Measurements from ENCODE around the gene RAB11FIP3.
"Not testable (repeated sequence)": the region's sequence is repeated elsewhere in the genome, so short reads cannot be mapped to it uniquely, and the experiment has no call there.

RAB11FIP3 gene

DNA sequence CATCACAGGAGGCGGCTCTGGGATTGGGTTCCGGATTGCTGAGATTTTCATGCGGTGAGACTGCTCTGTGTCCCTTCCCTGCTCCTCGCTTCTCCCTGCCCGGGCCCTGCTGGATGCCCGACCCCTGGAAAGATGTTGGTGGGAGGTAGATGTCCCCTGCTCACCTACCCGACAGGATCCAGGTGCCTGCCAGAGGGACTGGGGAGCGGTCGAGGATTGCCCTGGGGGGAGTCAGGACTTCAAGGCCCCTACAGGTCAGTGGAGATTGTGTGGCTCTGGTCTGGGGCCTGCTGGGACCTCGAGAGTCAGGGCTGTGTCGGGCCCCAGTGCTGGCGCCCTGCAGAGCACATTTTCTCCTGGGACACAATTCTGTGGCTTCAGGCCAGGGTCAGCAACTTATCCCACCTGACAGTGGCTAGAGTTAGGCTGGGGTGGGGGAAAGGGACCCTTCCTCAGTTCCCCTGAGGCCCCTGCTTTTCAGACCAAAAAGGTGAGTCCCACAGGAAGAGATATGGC, 20.4 kb upstream of the RAB11FIP3 start:
- H3K4me3 ChIP-seq (ENCODE audit: low read depth, low read length), result no peak overlapping the region
- no peak for TF ChIP-seq CTCF (IDR thresholded peaks at IDR 0.05; ENCODE audit: borderline replicate concordance, insufficient read depth, low read depth, low read length)

DNA sequence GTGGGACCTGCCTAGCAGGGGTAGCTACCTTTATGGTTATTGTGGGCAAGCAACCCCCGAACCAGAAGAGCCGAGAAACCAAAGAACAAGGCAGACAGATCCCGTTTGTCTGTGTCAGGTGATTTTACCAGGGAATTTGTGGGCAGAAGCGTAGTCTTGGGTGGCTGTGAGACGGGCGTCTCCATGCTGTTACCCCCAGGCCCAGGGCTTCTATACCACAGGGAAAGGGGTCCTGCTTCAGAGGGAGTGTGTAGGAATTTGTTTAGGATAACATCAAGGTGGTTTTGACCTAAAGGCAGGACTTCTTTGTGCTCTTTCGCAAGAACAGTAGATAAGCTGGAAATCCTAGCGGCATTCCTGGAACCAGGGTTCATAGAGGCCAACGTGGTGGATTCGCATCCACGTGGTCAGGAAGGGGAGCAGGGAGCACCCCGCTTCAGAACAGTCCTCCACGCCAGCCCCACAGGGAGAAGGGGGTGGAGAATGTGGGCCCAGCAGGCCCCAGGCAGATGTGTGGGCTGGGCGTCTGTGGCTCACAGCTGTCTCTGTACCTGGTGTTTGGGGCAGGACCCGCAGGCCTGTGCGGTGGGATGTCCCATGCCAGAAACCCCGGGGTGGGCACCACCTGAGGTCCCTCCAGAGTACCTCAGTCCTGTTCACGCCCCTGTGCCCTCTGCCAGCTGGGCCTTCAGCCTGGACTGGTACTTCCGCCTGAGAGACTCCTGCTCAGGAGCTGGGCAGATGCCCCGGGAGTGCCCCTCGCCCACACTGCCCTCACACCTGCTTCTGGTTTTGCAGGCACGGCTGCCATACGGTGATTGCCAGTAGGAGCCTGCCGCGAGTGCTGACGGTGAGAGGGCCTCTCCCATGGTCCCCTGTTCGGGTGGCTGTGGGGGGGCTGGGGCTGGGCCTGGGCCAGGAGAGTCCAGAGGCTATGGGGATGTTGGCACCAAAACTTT, 19.6 kb upstream of the RAB11FIP3 start:
- no peak overlapping the region for H3K4me3 ChIP-seq (ENCODE audit: low read depth, low read length)
- TF ChIP-seq CTCF (IDR thresholded peaks at IDR 0.05; ENCODE audit: borderline replicate concordance, insufficient read depth, low read depth, low read length), result no peak

GRCh38 chr16:407253-407652, 18.2 kb upstream of the RAB11FIP3 start:
- no peak overlapping the region for H3K4me3 ChIP-seq (ENCODE audit: low read depth, low read length)
- TF ChIP-seq CTCF (IDR thresholded peaks at IDR 0.05; ENCODE audit: borderline replicate concordance, insufficient read depth, low read depth, low read length), result no peak

DNA sequence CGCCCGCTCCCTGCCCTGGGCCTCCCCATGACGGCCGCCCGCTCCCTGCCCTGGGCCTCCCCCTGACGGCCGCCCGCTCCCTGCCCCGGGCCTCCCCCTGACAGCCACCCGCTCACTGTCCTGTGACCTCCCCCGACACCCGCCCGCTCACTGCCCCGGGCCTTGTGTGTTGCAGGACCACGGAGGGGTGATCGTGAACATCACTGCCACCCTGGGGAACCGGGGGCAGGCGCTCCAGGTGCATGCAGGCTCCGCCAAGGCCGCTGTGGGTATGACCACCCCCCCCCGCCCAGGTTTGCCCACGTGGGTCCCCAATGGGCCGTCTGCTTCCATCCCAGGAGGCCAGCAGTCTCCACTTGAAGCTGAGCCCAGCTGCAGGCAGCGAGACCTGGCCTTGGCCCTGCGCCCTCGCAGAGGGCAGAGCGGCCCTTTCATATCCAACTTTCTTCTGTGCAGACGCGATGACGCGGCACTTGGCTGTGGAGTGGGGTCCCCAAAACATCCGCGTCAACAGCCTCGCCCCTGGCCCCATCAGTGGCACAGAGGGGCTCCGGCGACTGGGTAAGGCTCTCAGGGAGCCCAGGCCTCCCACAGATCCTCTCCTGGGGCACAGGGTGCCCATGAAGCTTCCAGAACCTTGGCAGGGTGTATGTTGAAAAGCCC, 14.8 kb upstream of the RAB11FIP3 start:
- no peak for TF ChIP-seq CTCF (IDR thresholded peaks at IDR 0.05; ENCODE audit: borderline replicate concordance, insufficient read depth, low read depth, low read length)
- no peak overlapping the region for H3K4me3 ChIP-seq (ENCODE audit: low read depth, low read length)

- TF ChIP-seq CTCF (IDR thresholded peaks at IDR 0.05; ENCODE audit: borderline replicate concordance, insufficient read depth, low read depth, low read length), result no peak
These were observed 13.7 kb upstream of the RAB11FIP3 start for GRCh38 chr16:411576-412265.

GRCh38 chr16:414395-415169, 10.9 kb upstream of the RAB11FIP3 start:
- no peak for TF ChIP-seq CTCF (IDR thresholded peaks at IDR 0.05; ENCODE audit: borderline replicate concordance, insufficient read depth, low read depth, low read length)
- H3K4me3 ChIP-seq (ENCODE audit: low read depth, low read length), result no peak overlapping the region

More at GRCh38 chr16:411576-412265, 13.7 kb upstream of the RAB11FIP3 start:
- no peak overlapping the region for H3K4me3 ChIP-seq (ENCODE audit: low read depth, low read length)

DNA sequence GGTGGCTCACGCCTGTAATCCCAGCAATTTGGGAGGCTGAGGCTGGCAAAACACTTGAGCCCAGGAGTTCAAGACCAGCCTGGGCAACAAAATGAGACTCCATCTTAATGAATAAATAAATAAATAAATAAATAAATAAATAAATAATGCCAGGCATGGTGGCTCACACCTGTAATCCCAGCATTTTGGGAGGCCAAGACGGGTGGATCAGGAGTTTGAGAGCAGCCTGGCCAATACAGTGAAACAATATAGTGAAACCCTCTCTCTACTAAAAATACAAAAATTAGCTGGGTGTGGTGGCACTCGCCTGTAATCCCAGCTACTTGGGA, 10.3 kb upstream of the RAB11FIP3 start:
- H3K4me3 ChIP-seq (ENCODE audit: low read depth, low read length), result not testable (repeated sequence)

GRCh38 chr16:422179-422578, 3.3 kb upstream of the RAB11FIP3 start:
- H3K4me3 ChIP-seq (ENCODE audit: low read depth, low read length), result not testable (repeated sequence)
